GM19372 (cell line): ENCODE results near the gene NUP93.

Experiments
- ATAC-seq: cut with Tn5 transposase; IDR thresholded peaks from one replicate; pipeline ENCODE4 v1.9.1; 2021; ENCODE audit warnings: mild to moderate bottlenecking, low read depth, moderate library complexity; ENCODE audit not compliant: unreplicated experiment

NUP93 gene

DNA sequence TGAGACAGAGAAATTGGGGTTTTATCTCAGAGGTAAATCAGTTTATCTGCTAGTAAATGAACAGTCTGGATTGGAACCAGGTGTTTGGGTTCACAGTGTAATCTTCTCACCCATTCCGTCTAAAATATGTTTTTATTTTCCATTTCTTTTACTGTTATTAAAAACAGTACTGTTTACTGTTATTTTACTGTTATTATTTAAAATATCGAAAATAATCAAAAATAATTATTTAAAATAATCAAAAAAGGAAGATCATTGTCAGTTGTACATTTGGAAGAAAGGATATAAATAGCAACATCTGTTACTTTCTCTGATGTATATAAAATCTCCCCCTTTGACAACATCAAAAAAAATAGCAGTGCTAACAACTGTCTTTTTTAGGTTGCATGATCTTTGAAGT, 11.5 kb downstream of the NUP93 start:
- no peak for ATAC-seq

- no peak for ATAC-seq
These were observed 12.4 kb downstream of the NUP93 start for GRCh38 chr16:56742030-56742984.

- no peak for ATAC-seq
These were observed 13.9 kb downstream of the NUP93 start for GRCh38 chr16:56743840-56744239.

- ATAC-seq, result no peak
These were observed 15.2 kb downstream of the NUP93 start for GRCh38 chr16:56744996-56745640.

GRCh38 chr16:56747486-56748045, 17.6 kb downstream of the NUP93 start:
- no peak for ATAC-seq

DNA sequence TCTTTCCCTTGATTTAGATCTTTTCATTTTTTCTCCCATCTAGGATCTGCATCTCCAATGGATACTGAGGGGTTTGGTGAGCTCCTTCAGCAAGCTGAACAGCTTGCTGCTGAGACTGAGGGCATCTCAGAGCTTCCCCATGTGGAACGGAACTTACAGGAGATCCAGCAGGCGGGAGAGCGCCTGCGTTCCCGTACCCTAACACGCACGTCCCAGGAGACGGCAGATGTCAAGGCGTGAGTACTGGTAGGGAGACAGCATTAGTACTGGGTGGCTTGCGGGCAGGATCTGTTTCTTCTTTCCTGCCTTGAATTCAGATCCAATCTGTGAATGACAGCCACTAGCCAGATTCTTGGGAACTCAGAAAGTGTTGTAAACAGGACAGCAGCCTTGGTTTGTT, 18.3 kb downstream of the NUP93 start:
- no peak for ATAC-seq

- no peak for ATAC-seq
These were observed 18.9 kb downstream of the NUP93 start for GRCh38 chr16:56748826-56749225.

- no peak for ATAC-seq
These were observed 20.0 kb downstream of the NUP93 start for GRCh38 chr16:56749672-56750491.

- ATAC-seq, result no peak
These were observed 23.5 kb downstream of the NUP93 start for GRCh38 chr16:56753410-56753809.

DNA sequence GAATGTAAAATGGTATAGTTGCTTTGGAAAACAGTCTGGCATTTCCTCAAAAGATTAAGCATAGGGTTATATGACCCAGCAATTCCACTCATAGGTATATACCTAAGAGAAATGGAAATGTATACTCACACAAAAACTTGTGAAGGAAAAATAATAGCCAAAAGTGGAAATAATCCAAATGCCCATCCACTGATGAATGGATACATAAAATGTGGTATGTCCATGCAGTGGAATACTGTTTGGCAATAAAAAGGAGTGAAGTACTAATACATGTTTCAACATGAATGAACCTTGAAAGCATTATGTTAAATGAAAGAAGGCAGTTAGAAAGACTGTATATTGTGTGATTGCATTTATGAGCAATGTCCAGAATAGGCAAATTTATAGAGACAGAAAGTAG, 25.1 kb downstream of the NUP93 start:
- no peak for ATAC-seq

DNA sequence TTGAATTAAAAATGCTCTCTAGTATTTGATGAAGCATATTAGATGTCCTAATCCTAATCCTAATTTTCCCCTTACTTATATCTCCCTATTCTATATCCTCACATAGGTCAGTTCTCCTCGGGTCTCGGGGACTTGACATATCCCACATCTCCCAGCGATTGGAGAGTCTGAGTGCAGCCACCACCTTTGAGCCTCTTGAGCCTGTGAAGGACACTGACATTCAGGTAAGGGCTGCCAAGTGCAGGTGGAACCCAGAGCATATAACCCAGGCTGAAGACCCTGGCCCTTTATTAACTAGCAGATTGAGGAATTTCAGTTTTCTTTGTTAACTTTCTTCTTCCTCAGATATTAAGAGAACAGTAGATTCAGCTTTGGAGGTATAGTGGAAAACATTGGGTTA, 28.5 kb downstream of the NUP93 start:
- ATAC-seq, result no peak

DNA sequence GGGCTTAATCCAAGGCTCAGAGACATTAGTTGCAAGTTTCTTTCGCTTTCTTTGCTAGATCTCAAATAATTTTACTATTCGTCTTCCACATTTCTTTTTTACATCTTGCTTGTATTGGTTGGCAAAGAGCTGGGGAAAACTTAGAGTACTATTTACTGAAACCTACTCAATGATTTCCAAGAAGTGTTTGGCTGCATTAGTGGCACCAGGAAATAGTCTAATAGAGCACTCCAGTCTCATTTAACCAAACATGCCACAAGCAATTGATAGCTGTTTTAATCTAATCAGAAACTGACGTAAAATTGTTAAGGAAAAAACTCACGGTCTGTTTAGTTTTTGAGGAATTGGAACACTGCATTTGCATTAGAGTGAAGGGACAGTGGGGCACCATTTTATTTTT, 29.0 kb downstream of the NUP93 start:
- ATAC-seq, result no peak

GRCh38 chr16:56763291-56763916, 33.5 kb downstream of the NUP93 start:
- no peak for ATAC-seq

GRCh38 chr16:56764835-56765234, 34.9 kb downstream of the NUP93 start:
- no peak for ATAC-seq

GRCh38 chr16:56765949-56766348, 36.0 kb downstream of the NUP93 start:
- ATAC-seq, result no peak

DNA sequence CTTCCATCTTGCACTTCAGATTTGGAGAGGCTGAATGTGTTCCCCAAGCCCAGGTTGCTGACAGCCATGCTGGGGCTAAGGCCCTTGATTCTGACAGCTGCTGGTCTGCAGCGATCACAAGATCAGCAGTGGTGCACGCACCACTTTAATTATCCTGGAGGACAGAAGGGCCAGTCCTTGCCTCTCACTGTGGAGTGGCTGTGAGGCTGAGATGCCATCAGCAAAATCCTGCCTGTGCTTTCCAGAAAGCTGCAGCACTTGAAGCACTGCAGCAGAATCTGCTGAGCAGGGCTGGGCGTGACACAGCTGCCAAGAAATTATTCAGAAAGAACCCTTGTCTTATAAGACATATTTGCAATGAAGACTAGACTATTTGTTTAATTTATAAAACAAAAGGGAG, 37.1 kb downstream of the NUP93 start:
- ATAC-seq, result no peak

DNA sequence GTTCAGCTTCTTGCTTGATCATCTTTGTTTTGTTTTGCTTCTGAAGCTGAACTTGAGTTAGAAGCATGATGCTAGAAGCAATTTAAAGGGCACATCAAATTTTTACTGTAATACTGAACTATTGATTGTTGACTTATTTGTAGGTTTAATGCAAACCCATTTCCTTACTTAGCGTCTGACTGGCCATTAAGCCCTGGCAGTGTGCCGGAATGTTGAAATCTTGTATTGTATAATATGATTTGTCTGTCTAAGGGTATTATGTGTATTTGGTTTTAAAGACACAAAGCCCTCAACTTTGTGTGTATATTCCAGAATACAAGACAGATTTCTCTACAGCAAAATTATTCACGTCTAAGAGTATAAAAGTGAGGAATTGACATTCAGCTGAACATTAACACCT, 39.7 kb downstream of the NUP93 start:
- ATAC-seq, result no peak

DNA sequence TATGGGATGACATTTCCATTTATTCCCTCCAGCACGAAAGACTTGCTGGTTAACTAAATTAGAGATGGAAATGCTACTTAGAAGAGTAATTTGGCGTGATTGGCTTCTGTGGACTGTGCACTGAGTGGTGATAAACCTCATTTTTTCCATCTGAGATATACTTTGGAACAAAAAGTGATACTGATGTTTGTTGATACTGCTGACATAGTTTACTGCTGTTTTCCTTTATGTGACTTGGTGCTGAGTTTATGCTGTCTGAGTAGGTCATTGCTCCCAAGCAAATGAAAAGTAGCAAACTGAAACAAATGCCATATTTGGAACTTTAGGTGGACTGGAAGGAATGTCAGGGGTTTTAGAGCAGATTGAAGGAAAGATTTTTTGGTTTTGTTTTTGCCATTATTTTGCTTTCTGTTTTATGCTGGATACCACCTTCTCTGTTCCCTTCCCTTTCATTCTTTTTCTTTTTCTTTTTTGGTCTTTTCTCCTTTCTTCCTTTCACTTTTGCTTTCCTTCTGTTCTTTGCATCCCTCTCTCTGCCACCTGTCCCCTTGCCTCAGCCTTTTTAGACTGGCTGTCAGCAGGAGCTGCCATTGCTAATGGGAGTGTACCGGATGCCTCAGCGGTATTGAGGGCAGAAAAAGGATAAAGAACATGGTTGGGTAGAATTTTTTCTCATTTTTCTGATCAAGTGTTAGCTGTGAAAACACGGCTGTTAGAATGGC, 41.8 kb downstream of the NUP93 start:
- no peak for ATAC-seq

DNA sequence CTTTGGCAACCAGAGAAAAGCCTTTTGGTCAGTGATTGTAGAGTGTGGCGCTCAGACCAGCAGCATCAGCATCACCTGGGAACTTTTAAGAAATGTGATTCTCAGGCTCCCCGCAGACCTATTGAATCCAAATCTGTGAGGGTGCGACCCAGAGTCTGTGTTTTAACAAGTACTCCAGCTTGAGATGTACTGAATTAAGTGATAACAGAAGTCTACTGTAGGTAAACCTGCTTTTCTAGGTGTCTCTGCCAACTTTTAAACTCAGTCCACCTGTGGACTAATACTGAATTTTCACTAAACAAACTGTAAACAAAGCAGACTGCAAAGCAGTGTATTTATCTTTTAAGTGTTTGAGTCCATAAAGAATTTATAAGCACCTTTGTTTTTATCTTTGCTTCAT, 43.6 kb downstream of the NUP93 start:
- ATAC-seq, result no peak
